Omental fat pad (tissue), 4 donors: ENCODE data around the gene RICTOR. TPM values are rescaled to one million over a fixed set of nuclear protein-coding genes. Genes with fewer than 3 reads are reported as not detected.

Experiments
- ATAC-seq: fragments of 150-250 bp; one replicate; pipeline ENCODE4 v1.9.1; 2016; ENCODE audit warnings: mild to moderate bottlenecking, moderate library complexity; ENCODE audit not compliant: low FRiP score
- DNase-seq: peaks from one replicate; pipeline ENCODE4 v3.0.0-alpha.2; 2019; ENCODE audit warnings: low spot score
- small RNA-seq: library from RNA; depleted of rRNA; stranded (forward); fragments of <200 nt; gene quantifications from one replicate; pipeline ENCODE3, GENCODE V24; 2016
- total RNA-seq, 4 donors: library from RNA; depleted of rRNA; stranded (reverse); fragments of >200 nt; gene quantifications; one replicate each; pipeline ENCODE4 v1.1.0, GENCODE V29; 2016
- TF ChIP-seq, protein P1 (sequence below), 3 donors: fragments of 450-650 bp; IDR thresholded peaks; one replicate each; pipeline ENCODE4 v1.5.1; 2016 to 2017; ENCODE audit warnings: antibody characterized with exemption in 3 of 3, mild to moderate bottlenecking in 3 of 3, moderate library complexity in 2 of 3

Gene RICTOR
- total RNA-seq, 4 donors from 2014 or later = 20.4 to 47.1 (median 32.2) TPM

- DNase-seq = no peak
- no peak for ATAC-seq
- TF ChIP-seq, protein P1, sequence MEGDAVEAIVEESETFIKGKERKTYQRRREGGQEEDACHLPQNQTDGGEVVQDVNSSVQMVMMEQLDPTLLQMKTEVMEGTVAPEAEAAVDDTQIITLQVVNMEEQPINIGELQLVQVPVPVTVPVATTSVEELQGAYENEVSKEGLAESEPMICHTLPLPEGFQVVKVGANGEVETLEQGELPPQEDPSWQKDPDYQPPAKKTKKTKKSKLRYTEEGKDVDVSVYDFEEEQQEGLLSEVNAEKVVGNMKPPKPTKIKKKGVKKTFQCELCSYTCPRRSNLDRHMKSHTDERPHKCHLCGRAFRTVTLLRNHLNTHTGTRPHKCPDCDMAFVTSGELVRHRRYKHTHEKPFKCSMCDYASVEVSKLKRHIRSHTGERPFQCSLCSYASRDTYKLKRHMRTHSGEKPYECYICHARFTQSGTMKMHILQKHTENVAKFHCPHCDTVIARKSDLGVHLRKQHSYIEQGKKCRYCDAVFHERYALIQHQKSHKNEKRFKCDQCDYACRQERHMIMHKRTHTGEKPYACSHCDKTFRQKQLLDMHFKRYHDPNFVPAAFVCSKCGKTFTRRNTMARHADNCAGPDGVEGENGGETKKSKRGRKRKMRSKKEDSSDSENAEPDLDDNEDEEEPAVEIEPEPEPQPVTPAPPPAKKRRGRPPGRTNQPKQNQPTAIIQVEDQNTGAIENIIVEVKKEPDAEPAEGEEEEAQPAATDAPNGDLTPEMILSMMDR (IDR thresholded peaks at IDR 0.05) = no peak
Observed at GRCh38 chr5:38896760-38897159, 177.4 kb downstream of the RICTOR start.

- DNase-seq (no peak), ATAC-seq (no peak)
- TF ChIP-seq, protein P1 (IDR thresholded peaks at IDR 0.05) = no peak
Observed at GRCh38 chr5:38892363-38892762, 181.8 kb downstream of the RICTOR start.

- no peak for DNase-seq
- ATAC-seq = no peak
- TF ChIP-seq, protein P1 (IDR thresholded peaks at IDR 0.05) = no peak
Observed at GRCh38 chr5:38891563-38891962, 182.6 kb downstream of the RICTOR start.

GRCh38 chr5:38889424-38889823, 184.8 kb downstream of the RICTOR start:
- TF ChIP-seq, protein P1 (IDR thresholded peaks at IDR 0.05) = no peak
- no peak for DNase-seq
- ATAC-seq = no peak

- TF ChIP-seq, protein P1 (IDR thresholded peaks at IDR 0.05) = no peak
- DNase-seq (no peak), ATAC-seq (no peak)
Observed at GRCh38 chr5:38888041-38888440, 186.2 kb downstream of the RICTOR start.

Small RNAs within 50 kb of the gene (small RNA-seq; reads per million reads assigned to genes)
- gene AIG1P1 = not detected

Other genes with a start within 250 kb of the RICTOR start
- 100 to 1,000 TPM in 3 of 4 donors, 10 to 100 TPM in 1; 51.7 to 180 (median 108) TPM for gene OSMR, start 228.4 kb downstream of the RICTOR start, total RNA-seq
- 10 to 100 TPM; 13.2 to 46.2 (median 22.6) TPM for gene FYB1, start 145.2 kb upstream of the RICTOR start, total RNA-seq